GM23248 (cell line): Measurements from ENCODE around the gene NBPF3.
"Not testable (repeated sequence)": the region's sequence is repeated elsewhere in the genome, so short reads cannot be mapped to it uniquely, and the experiment has no call there.

Experiments
- EZH2 ChIP-seq: fragments of 200-600 bp; sonication (generic); IDR thresholded peaks from 2 replicates; pipeline ENCODE4 v1.6.1; 2018; ENCODE audit warnings: antibody characterized with exemption, mild to moderate bottlenecking; ENCODE audit not compliant: insufficient read depth, poor library complexity, severe bottlenecking
- EZH2phosphoT487 ChIP-seq: fragments of 200-600 bp; sonication (generic); IDR thresholded peaks from 2 replicates; pipeline ENCODE4 v1.6.1; 2018; ENCODE audit warnings: antibody characterized with exemption, moderate library complexity, mild to moderate bottlenecking, low read depth; ENCODE audit not compliant: insufficient read depth

- TF ChIP-seq EZH2, EZH2phosphoT487: not testable (repeated sequence)
Measured at GRCh38 chr1:21427798-21428480, 12.0 kb upstream of the NBPF3 start.
